Hepatocyte (in vitro differentiated cells): ENCODE data around the gene PPIP5K2. TPM values are rescaled to one million over a fixed set of nuclear protein-coding genes. Genes with fewer than 3 reads are reported as not detected.
A peak's percentile ranks its signal among the peaks of the same experiment; 100 is the strongest.

Experiments used
- DNase-seq: peaks from one replicate; pipeline ENCODE4 v3.0.0-alpha.2; 2016; ENCODE audit warnings: low spot score
- H2AFZ ChIP-seq: fragments of 200-600 bp; sonication (generic); 2 replicates; pipeline ENCODE4 v1.6.0; 2016; ENCODE audit warnings: antibody characterized with exemption, mild to moderate bottlenecking
- H3K27ac ChIP-seq: fragments of 200-600 bp; sonication (generic); 2 replicates; pipeline ENCODE4 v1.5.1; 2016; ENCODE audit warnings: mild to moderate bottlenecking
- H3K27me3 ChIP-seq: fragments of 200-600 bp; sonication (generic); 2 replicates; pipeline ENCODE4 v1.6.1; 2016
- H3K36me3 ChIP-seq: fragments of 200-600 bp; sonication (generic); replicated peaks from 2 replicates; pipeline ENCODE4 v1.5.1; 2016; ENCODE audit warnings: low read depth; ENCODE audit not compliant: insufficient read depth
- H3K4me1 ChIP-seq: fragments of 200-600 bp; sonication (generic); 2 replicates; pipeline ENCODE4 v1.5.1; 2016; ENCODE audit warnings: mild to moderate bottlenecking, moderate library complexity; ENCODE audit not compliant: insufficient read depth
- H3K4me2 ChIP-seq: fragments of 200-600 bp; sonication (generic); 2 replicates; pipeline ENCODE4 v1.6.0; 2016
- H3K4me3 ChIP-seq: fragments of 200-600 bp; sonication (generic); 2 replicates; pipeline ENCODE4 v1.5.1; 2016; ENCODE audit warnings: mild to moderate bottlenecking
- H3K79me2 ChIP-seq: fragments of 200-600 bp; sonication (generic); 2 replicates; pipeline ENCODE4 v1.6.0; 2017; ENCODE audit warnings: mild to moderate bottlenecking
- H3K9me2 ChIP-seq: fragments of 200-600 bp; sonication (generic); replicated peaks from 2 replicates; pipeline ENCODE4 v1.6.0; 2017; ENCODE audit warnings: mild to moderate bottlenecking; ENCODE audit not compliant: insufficient read depth
- H3K9me3 ChIP-seq: fragments of 200-600 bp; sonication (generic); 2 replicates; pipeline ENCODE4 v1.5.1; 2016; ENCODE audit warnings: low read depth, mild to moderate bottlenecking
- H4K20me1 ChIP-seq: fragments of 200-600 bp; sonication (generic); 2 replicates; pipeline ENCODE4 v1.6.0; 2016; ENCODE audit warnings: mild to moderate bottlenecking; ENCODE audit not compliant: insufficient read depth, poor library complexity, severe bottlenecking
- EZH2 ChIP-seq: fragments of 200-600 bp; sonication (generic); IDR thresholded peaks from 2 replicates; pipeline ENCODE4 v1.6.1; 2016; ENCODE audit warnings: antibody characterized with exemption, mild to moderate bottlenecking, borderline replicate concordance
- EZH2phosphoT487 ChIP-seq: fragments of 200-600 bp; sonication (generic); IDR thresholded peaks from one replicate; pipeline ENCODE4 v1.6.1; 2018; ENCODE audit warnings: antibody characterized with exemption, mild to moderate bottlenecking, low read depth, moderate library complexity; ENCODE audit not compliant: unreplicated experiment, severe bottlenecking
- WGBS: methylation state at CpG from one replicate; pipeline ENCODE4 v1.1.6; 2016; ENCODE audit warnings: low lambda C conversion rate; ENCODE audit errors: missing lambda C conversion rate; 5-methylcytosine and 5-hydroxymethylcytosine counted together
- polyA plus RNA-seq: library from polyadenylated mRNA; unstranded; fragments of >200 nt; fragmentation: Nextera tagmentation; extraction: Ambion mirVana; gene quantifications from 2 replicates; pipeline ENCODE4 v1.2.1, GENCODE V29; 2016
- total RNA-seq: library from RNA; depleted of rRNA; stranded (reverse); fragments of >200 nt; gene quantifications from 2 replicates; pipeline ENCODE4 v1.2.3, GENCODE V29; 2014
- TF ChIP-seq, protein P1 (sequence below): fragments of 200-600 bp; sonication (generic); IDR thresholded peaks from 2 replicates; pipeline ENCODE4 v1.5.1; 2016; ENCODE audit warnings: antibody characterized with exemption, mild to moderate bottlenecking; ENCODE audit not compliant: poor library complexity

PPIP5K2 gene
- total and polyA plus RNA-seq, 2 experiments from 2014 or later, result 31.4 to 78.0 TPM

DNA sequence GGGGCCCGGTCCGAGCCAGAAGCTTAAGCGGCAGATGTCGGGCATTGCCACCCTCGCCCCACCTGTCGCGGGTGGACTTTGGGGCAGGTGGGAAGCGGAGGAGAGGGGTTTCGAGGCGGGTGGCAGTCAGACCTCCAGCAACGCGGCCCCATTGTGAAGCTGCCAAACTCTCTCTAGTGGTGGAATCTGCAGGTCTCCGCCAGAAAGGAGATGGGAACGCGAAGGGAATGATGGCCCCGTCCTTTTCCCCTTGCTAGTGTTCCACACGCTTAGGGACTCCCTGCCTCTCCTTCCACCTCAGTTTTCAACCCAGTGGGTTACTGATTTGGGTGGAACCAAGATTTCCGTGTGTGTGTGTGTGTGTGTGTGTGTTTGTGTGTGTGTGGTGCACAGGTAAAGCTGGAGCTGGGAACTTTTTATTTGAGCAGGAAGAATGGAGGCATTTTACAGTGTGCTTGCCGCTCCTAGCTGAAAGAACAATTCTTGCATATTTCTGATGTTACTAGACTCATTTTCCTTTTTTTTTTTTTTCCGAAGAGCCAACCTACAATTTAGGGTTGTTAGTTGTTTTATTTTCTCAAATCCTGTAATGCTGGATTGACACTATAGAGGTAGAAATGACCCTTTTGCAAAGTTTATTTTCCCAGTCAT is 139.7 kb downstream of the PPIP5K2 start:
- peak overlapping the region; percentile 51 for H2AFZ ChIP-seq
- H3K36me3 ChIP-seq, result no peaks in the 10 kb centered on the region
- WGBS, result 3% methylated on average over 20 of the region's 20 CpGs
- H4K20me1 ChIP-seq, result peaks cover 15% of the 10 kb centered on the region
- peaks cover 49% of the 10 kb centered on the region for H3K79me2 ChIP-seq
- H3K4me1 ChIP-seq, result peaks cover 9% of the 10 kb centered on the region
- peak overlapping the region; percentile 49 for H3K4me3 ChIP-seq
- TF ChIP-seq, protein P1, sequence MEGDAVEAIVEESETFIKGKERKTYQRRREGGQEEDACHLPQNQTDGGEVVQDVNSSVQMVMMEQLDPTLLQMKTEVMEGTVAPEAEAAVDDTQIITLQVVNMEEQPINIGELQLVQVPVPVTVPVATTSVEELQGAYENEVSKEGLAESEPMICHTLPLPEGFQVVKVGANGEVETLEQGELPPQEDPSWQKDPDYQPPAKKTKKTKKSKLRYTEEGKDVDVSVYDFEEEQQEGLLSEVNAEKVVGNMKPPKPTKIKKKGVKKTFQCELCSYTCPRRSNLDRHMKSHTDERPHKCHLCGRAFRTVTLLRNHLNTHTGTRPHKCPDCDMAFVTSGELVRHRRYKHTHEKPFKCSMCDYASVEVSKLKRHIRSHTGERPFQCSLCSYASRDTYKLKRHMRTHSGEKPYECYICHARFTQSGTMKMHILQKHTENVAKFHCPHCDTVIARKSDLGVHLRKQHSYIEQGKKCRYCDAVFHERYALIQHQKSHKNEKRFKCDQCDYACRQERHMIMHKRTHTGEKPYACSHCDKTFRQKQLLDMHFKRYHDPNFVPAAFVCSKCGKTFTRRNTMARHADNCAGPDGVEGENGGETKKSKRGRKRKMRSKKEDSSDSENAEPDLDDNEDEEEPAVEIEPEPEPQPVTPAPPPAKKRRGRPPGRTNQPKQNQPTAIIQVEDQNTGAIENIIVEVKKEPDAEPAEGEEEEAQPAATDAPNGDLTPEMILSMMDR, result no peak
- TF ChIP-seq EZH2, result no peak
- TF ChIP-seq EZH2phosphoT487, result no peak
- no peaks in the 10 kb centered on the region for H3K9me2 ChIP-seq
- peak overlapping the region; percentile 83 for H3K27ac ChIP-seq
- no peaks in the 10 kb centered on the region for H3K9me3 ChIP-seq
- DNase-seq, result no peak
- H3K27me3 ChIP-seq, result no peaks in the 10 kb centered on the region
- peak overlapping the region; percentile 86 for H3K4me2 ChIP-seq

DNA sequence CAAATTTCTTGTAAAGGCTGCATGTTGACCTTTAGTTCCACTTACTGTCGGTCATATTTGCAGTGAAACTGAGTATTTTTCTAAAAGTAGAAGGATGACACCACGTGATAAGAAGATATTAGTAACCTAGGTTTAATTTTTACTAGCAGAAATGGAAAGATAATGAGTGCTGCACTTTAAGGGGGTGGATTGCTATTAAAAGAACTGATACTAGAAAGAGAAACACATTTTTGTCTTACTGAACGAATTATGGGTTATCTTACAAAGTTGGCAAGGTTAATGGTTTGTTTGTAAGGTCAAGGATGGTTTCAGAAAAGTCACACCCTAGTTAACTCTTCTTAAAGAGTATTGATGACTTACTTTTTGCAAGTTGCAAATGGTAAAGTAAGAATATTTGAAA is 140.8 kb downstream of the PPIP5K2 start:
- no peaks in the 10 kb centered on the region for H3K9me3 ChIP-seq
- peak overlapping the region; percentile 10 for H3K27ac ChIP-seq
- H2AFZ ChIP-seq, result no peak overlapping the region
- peaks cover 60% of the 10 kb centered on the region for H3K79me2 ChIP-seq
- TF ChIP-seq, protein P1, result no peak
- TF ChIP-seq EZH2 (no peak), EZH2phosphoT487 (no peak)
- peak overlapping the region; percentile 86 for H3K4me2 ChIP-seq
- no peak overlapping the region for H3K4me3 ChIP-seq
- 48% methylated on average over 3 of the region's 3 CpGs for WGBS
- peaks cover 22% of the 10 kb centered on the region for H4K20me1 ChIP-seq
- no peak for DNase-seq
- H3K27me3 ChIP-seq, result no peaks in the 10 kb centered on the region
- H3K4me1 ChIP-seq, result peaks cover 17% of the 10 kb centered on the region
- no peaks in the 10 kb centered on the region for H3K36me3 ChIP-seq
- no peaks in the 10 kb centered on the region for H3K9me2 ChIP-seq

Other genes with a start within 250 kb of the PPIP5K2 start
- gene GIN1, start 163 bp upstream of the PPIP5K2 start, total RNA-seq, result 4.7 and 7.4 TPM in 2 replicates
- 1.5 and 5.5 TPM in 2 replicates for gene GIN1, start 163 bp upstream of the PPIP5K2 start, polyA plus RNA-seq
- gene MACIR, start 138.5 kb downstream of the PPIP5K2 start, total RNA-seq, result 25.5 and 26.4 TPM in 2 replicates
- gene MACIR, start 138.5 kb downstream of the PPIP5K2 start, polyA plus RNA-seq, result 16.0 and 16.5 TPM in 2 replicates